ENCODE results near the gene S100A8.

DNA sequence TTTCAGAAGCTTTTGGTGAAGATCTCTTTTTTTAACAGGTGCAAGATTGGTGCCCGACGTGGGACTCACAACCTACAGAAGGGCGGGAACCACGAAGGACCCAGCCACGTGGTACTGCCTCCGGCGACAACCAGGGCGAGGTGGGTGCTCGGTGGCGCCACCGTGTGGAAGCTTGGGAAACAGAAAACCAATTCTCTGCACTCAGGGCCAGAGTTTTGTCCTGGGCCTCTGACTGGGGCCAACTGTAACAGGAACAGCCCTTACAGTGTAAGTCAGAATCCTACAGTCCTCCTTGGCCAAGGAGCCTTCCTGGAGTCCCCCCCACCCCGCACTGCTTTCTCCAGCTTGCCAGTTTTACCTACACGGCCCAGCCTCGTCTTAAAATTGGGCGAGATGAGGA lies 13.9 kb upstream of the S100A8 start:
- TF ChIP-seq, protein P1, sequence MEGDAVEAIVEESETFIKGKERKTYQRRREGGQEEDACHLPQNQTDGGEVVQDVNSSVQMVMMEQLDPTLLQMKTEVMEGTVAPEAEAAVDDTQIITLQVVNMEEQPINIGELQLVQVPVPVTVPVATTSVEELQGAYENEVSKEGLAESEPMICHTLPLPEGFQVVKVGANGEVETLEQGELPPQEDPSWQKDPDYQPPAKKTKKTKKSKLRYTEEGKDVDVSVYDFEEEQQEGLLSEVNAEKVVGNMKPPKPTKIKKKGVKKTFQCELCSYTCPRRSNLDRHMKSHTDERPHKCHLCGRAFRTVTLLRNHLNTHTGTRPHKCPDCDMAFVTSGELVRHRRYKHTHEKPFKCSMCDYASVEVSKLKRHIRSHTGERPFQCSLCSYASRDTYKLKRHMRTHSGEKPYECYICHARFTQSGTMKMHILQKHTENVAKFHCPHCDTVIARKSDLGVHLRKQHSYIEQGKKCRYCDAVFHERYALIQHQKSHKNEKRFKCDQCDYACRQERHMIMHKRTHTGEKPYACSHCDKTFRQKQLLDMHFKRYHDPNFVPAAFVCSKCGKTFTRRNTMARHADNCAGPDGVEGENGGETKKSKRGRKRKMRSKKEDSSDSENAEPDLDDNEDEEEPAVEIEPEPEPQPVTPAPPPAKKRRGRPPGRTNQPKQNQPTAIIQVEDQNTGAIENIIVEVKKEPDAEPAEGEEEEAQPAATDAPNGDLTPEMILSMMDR (IDR thresholded peaks at IDR 0.05) = peak; percentile 20 to 50 (median 36)
- TF ChIP-seq POLR2A (IDR thresholded peaks at IDR 0.05) = no peak
